ENCODE measurements around the gene LTB.
A peak's percentile ranks its signal among the peaks of the same experiment; 100 is the strongest.

LTB gene

DNA sequence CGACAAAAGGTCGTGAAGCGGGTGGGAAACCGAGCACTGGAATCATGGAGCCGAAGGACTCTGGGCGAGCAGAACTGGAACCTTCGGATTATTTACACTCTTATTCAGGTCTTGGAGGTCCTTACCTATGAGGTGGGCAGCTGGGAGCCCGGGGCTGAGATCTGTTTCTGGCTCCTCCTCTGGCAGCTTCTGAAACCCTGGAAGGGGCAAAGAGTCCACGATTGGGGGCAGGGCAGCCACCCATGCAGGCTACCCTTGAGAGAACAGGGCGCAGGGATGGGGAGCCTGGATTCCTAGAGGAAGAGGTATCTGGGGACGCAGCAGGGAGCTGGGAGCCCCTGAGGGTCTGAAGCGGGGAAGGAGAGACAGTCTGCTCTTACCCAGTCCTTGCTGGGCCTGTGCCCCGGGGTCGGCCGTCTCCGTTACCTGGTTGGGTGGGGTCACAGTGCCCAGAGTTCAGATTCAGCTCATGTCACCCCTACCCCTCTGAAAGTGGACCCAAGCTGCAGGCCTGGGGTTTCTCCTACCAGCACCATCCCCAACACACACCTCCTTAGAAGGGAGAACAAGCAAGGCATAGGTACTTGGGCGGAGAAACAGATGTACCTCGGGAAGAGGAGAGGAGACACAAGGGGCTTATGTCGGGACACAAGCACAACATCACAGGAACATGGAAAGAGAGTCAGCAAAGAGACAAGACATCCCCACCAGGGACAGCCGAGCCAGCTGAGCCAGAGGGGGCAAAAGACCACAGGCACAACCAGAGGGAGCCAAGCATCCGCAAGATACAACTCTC lies 592 bp downstream of the LTB start:
- TF ChIP-seq CTCF (conservative IDR thresholded peaks at IDR 0.05): no peak
- H3K27ac ChIP-seq: peak overlapping the region; percentile 62; the same call in 1 of the 2 replicates

DNA sequence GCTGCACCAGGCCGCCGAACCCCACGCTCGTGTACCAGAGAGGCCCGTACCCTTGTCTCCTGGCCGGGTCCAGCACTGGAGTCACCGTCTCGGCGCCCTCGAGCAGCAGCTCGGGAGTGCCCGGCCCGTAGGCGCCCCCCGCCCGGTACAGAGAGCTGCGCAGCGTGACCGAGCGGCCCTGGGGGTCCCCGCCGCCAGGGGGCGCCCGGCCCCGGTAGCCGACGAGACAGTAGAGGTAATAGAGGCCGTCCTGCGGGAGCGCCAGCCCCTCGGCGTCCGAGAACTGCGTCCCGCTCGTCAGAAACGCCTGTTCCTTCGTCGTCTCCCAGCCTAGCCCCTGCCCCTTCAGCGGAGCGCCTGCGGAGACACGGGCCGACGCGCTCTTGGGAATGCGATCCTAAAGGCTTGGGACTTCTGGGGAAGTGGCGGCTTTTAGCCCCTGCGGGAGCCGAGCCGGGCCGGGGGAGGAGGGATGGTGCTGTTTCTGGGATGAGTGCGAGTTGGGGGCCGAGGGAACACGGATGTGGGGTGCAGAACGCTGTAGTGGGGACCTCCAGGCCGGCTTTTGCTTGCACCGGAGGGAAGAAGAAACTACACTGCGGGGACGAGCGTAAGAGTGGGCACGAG lies 1.3 kb downstream of the LTB start:
- H3K27ac ChIP-seq: peak overlapping the region; percentile 62; the same call in 1 of the 2 replicates

GRCh38 chr6:31580438-31580740 lies 1.8 kb downstream of the LTB start:
- TF ChIP-seq CTCF (conservative IDR thresholded peaks at IDR 0.05): no peak
- peak overlapping the region; percentile 62; the same call in 1 of the 2 replicates for H3K27ac ChIP-seq

More for the DNA sequence above, 1.3 kb downstream of the LTB start:
- peak; percentile 96 for TF ChIP-seq CTCF (conservative IDR thresholded peaks at IDR 0.05)

DNA sequence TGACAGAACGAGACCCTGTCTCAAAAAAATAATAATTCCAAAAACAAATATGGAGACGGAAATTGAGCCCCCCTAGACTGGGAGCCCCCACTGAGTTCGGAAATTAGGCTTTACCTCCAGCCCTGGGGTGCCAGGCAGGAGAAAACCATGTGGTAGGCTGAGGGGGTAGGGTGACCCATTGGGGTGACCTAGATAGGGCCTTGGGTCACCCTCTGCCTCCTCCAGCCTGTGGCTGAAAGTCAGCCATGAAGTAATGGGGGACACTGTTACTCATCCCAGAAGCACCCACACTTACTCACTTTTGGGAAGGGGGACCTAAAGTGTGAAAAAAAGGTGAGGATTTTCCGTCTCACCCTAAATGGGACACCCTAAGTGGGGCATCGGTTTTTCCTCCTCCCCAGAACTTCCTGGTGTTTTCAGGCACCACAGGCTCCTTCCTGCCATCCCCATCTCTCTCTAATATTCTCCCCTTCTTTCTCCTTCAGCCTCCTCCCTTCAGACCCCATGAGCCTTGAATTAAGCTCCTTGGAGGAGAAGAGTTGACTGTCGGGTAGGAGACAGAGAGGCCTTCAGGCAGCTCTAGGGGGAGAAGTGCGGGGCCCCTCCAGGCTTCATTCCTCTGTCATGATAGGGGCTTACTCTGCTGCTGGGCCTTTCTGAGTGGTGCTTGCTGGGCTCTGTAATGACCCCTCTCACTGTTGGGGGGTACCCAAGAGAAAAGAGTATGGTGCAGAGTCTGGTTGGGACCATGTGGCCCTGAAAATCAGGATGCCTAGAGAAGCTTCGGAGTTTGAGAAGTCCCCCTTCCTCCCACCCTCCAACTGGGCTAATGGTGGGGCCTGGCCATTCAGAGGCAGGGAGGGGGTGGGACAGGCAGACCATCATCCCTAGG lies 2.4 kb downstream of the LTB start:
- no peak overlapping the region for H3K27ac ChIP-seq
- TF ChIP-seq CTCF (conservative IDR thresholded peaks at IDR 0.05): no peak

DNA sequence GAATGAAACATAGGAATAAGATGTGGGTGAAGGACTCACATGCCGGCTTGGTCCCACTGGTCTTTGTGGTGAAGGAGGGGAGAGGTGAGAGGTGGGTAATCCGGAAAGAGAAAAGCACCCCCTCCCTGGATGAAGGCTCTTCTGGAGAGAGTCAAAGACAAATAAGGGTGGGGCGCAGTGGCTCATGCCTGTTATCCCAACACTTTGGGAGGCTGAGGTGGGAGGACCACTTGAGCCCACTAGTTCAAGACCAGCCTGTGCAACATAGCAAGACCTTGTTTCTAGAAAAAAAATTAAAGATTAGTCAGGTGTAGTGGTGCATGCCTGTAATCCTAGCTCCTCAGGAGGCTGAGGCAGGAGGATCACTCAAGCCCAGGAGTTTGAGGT lies 3.1 kb downstream of the LTB start:
- no peak for TF ChIP-seq CTCF (conservative IDR thresholded peaks at IDR 0.05)
- H3K27ac ChIP-seq: no peak overlapping the region

- no peak for TF ChIP-seq CTCF (conservative IDR thresholded peaks at IDR 0.05)
- H3K27ac ChIP-seq: no peak overlapping the region
These were observed 3.8 kb downstream of the LTB start for GRCh38 chr6:31578184-31579118.
